Stimulated activated CD4-positive, alpha-beta T cell treated with anti-CD3 and anti-CD28 coated beads, Interleukin-1b, Interleukin-23, amount 100 ng/mL, for 4 hours (primary cell): ENCODE results near the gene METRN.
A peak's percentile ranks its signal among the peaks of the same experiment; 100 is the strongest.

Source experiments
- DNase-seq, 2 donors: peaks; one replicate each; pipeline ENCODE4 v3.0.0-alpha.2; 2020; ENCODE audit warnings: low read depth in 2 of 2

METRN gene

DNA sequence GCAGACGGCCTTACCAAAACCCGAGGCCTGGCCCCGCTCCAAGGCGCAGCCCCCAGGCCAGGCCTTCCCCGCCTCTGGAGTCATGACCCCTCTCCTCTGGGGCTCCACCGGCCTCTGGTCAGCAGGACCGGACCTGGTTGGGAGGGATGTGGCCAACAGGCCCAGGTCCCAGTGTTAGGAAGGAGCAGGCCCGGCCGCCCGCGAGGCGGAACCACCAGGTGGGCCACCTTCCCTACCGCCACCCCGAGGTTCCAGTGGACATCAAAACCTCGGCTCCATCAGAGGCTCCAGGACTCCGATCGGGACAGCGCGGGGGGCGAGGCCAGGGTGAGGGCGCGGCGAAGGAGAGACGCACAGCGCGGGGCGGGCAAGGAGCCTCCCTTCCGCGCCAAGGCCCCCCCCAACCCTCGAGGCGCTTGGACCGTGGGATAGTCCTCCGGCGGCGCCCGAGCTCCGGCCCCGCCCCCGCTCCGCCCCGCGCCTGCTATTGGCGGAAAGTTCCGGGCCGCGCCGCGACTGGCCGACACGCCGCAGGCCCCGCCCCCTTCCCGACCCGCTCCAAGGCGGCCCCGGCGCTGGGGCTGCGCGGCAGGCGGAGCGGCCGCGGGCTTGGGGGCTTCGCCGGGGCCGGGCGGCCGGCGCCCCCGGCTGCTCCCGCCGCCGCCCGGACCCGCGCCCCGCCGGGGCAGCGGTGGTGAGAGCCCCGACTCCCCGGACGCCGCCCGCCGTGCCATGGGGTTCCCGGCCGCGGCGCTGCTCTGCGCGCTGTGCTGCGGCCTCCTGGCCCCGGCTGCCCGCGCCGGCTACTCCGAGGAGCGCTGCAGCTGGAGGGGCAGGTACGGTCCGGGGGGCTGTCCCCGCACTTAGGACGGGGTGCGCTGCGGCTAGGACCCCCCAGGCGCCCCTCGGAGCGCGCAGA is at the start of gene METRN:
METRN (plus strand) TSS at position 561 of the 919 bp plus-strand sequence; CDS start at position 733, 172 bp downstream.
- peak; percentile 80 to 97 for DNase-seq

DNA sequence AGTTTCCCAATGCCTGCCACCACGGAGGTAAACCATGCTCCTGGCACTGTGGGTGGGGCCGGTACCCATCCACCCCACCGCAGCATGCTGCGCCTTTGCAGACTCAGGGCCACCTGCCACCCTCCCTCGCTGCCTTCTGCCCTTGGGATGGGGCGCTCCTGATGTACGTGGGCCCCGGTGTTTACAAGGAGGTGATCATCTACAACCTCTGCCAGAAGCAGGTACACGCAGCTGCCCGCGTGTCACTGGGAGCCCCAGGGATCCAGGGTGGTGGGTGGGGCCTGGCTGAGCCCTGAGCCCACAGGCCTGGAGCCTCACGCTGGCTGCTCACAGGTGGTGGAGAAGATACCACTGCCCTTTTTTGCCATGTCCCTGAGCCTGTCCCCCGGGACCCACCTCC is 48.3 kb upstream of the METRN start:
- DNase-seq: no peak

DNA sequence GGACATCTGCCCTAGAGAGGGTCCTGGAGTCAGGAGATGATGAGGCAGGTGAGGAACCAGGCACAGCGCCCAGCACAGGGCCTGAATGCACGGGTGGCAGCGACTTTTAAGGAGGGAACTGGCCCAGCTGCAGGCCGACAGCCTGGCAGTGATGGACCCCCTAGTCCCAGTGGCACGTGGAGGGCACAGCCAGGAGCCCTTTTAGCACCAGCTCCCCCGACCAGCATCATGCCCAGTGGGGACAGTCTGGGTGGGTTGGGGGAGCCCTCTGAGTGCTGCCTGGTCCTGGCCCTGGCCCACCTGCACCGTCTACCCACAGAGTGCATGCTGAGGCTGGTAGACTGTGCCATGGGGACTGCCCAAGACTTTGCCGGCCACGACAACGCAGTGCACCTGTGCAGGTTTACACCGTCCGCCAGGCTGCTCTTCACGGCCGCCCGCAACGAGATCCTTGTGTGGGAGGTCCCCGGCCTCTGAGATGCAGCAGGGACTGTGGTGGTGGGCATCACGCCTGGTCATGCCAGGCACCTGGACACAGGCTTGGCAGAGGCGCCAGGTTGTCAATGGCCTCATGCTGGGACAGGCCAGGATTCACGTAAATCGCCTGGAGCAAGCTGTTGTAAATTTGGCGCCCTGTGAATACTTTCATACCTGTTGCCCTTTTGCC is 47.7 kb upstream of the METRN start:
- no peak for DNase-seq

DNA sequence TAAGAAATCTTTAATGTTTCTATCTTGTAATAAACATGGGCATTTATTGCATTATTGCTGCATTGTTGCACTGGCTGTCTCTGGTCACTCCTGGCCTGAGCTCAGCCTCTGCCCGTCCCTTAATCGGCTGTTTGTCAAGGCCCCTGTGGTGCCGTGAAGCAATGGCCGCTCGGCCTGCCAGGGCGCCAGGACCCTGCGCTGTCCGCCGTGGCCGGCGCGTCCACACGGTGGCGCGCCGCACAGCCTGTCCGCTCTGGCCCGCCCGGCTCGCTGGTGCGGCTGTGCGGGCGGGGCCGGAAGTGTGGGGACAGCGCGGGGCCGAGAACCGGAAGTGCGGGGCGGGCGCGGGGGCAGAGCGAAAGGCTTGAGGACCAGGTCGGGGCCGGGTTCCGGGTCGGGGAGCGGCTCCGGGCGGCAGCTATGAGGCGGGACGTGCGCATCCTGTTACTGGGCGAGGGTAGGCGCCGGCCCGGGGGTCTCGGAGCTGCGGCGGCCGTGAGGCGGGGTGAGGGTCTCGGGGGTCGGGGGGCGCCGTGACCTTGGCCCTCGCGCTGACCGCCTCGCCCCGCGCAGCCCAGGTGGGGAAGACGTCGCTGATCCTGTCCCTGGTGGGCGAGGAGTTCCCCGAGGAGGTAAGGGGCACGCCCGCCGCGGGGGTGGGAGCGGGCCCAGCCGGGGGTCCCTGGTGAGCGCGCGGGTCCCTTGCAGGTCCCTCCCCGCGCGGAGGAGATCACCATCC is 47.0 kb upstream of the METRN start, which contains the start of gene RHOT2:
RHOT2 (plus strand) TSS at position 353 of the 739 bp plus-strand sequence; CDS start at position 421, 68 bp downstream.
- peak; percentile 87 to 93 for DNase-seq

DNA sequence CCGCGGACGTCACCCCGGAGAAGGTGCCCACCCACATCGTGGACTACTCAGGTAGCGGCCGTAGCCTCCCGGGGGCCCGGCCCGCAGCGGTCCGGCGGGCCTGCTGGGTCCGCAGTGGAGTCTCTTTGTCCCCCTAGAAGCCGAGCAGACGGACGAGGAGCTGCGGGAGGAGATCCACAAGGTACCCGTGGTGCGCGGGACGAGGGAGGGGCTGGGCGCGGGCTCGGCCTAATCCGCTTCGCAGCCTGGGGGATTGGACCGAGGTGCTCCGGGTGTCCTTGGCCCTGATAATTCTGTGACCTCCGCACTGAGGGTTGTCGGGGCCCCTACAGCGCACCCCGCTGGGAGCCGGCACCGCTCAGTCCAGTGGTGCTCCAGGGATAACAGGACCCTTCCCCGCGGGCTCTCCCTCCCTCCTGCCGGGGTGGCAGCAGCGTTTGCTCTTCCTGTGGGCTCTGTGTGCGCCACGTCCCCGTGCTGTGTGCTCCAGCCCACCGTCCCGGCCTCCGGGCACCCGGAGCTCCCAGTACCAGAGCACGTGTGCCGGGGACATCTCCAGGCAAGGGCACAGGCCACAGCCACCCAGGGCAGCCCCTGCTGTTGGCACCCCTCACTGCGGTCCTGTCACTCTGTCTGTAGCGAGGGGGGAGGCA is 46.3 kb upstream of the METRN start:
- no peak for DNase-seq

DNA sequence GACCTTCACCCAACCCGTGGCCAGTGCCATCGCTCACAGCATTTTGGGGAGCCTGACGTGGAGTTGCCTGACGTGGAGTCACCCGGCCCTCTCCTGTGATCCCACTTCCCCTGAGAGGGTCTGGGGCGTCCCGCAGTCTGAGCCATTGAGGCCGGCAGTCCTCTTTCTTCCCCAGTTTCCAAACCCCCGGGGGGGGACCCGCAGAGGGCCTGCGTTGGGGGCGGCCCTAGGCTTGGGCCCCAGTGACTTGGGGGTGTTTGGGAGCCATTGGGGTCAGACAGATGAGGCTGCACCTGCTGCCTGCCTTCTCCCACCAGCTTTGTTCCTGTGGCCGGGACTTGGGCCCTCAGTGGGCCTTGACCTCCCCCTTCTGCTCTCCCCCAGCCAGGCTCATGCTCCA is 45.3 kb upstream of the METRN start:
- no peak for DNase-seq

DNA sequence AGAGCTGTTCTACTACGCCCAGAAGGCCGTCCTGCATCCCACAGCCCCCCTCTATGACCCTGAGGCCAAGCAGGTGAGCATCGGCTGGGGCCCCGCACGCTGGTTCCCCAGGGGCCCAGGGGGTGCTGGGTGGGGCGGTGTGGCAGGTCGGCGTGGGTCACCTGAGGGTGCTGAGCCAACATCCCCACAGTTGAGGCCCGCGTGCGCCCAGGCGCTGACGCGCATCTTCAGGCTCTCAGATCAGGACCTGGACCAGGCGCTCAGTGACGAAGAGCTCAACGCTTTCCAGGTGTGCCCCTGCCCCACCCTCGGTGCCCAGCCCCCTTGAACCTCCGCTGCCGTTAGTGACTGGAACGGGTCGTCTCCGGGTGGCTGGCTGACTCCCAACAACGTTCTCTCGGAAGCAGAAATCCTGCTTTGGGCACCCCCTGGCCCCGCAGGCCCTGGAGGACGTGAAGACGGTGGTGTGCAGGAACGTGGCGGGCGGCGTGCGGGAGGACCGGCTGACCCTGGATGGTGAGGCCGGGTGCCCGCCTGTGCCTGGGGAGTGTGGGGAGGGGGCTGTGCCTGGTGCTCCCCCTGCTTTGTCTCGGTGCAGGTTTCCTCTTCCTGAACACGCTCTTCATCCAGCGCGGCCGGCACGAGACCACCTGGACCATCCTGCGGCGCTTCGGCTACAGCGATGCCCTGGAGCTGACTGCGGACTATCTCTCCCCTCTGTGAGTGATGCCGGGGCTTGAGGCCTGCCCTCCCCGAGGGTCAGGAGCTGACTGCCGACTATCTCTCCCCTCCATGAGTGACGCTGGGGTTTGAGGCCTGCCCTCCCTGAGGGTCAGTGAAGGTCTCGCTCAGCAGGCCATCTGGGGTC is 44.2 kb upstream of the METRN start:
- DNase-seq: no peak

DNA sequence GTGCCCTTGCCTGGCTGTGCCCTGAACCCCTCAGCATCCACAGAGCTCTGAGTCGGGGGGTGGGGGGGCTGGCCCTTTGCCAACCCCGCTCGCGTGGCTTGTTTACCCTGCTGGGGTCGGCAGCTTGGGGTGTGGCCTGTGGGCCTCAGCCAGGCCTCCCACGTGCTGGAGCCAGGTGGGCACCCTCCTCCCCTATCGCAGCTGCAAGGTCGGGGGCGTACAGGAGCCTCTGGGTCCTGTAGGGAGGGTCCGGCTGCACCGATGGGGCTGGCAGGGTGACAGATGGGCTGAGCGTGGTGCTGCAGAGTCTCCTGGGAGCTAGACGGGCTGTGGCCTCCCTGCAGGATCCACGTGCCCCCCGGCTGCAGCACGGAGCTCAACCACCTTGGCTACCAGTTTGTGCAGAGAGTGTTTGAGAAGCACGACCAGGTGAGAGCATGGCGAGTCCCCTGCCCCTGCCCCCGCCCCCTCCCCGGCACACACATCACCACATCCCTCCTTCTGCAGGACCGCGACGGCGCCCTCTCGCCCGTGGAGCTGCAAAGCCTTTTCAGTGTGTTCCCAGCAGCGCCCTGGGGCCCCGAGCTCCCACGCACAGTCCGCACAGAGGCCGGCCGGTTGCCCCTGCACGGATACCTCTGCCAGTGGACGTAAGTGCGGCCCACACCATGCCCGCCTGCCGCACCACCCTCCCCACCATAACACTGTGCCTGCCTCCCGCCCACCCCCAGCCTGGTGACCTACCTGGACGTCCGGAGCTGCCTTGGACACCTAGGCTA is 43.4 kb upstream of the METRN start:
- DNase-seq: no peak

DNA sequence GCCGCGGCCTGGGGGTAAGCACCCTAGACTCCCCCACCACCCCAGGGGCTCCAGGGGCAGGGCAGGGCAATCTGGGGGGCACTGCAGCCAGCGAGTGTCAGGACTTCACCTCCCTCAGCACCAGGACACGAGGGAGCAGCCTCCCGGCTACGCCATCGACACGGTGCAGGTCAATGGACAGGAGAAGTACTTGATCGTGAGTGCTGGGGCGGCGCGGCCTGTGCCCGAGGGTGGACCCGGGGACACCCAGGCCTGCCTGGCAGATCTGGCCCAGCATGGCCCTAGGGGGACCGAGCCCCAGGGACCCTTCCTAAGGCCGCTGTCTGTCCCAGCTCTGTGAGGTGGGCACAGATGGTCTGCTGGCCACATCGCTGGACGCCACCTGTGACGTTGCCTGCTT is 42.5 kb upstream of the METRN start:
- no peak for DNase-seq

DNA sequence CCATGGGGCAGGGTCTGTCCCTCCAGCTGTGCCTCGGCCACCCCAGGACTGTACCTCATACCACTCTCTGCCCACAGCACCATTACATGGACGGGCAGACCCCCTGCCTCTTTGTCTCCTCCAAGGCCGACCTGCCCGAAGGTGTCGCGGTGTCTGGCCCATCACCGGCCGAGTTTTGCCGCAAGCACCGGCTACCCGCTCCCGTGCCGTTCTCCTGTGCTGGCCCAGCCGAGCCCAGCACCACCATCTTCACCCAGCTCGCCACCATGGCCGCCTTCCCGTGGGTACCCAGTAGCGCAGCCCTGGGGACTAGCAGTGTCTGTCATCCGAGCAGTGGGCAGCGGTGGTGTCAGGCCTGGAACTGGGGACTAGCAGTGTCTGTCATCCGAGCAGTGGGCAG is 42.1 kb upstream of the METRN start:
- no peak for DNase-seq

DNA sequence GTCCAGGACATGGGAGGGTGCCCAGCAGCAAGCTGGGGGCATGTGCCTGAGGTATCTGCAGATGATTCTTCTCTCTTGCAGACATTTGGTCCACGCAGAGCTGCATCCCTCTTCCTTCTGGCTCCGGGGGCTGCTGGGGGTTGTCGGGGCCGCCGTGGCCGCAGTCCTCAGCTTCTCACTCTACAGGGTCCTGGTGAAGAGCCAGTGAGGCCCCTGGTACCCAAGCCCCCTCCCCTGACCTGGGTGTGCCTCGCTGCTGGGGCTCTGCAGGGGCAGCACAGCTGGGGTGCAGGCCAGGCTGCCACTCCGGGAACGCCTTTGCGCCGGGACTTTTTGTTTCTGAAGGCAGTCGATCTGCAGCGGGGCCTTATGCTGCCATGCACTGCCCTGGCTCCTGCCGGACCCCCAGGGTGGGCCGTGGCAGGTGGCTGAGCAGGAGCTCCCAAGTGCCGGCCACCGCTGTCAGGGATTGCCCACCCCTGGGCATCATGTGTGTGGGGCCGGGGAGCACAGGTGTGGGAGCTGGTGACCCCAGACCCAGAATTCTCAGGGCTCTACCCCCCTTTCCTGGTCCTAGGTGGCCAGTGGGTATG is 41.4 kb upstream of the METRN start:
- DNase-seq: no peak

DNA sequence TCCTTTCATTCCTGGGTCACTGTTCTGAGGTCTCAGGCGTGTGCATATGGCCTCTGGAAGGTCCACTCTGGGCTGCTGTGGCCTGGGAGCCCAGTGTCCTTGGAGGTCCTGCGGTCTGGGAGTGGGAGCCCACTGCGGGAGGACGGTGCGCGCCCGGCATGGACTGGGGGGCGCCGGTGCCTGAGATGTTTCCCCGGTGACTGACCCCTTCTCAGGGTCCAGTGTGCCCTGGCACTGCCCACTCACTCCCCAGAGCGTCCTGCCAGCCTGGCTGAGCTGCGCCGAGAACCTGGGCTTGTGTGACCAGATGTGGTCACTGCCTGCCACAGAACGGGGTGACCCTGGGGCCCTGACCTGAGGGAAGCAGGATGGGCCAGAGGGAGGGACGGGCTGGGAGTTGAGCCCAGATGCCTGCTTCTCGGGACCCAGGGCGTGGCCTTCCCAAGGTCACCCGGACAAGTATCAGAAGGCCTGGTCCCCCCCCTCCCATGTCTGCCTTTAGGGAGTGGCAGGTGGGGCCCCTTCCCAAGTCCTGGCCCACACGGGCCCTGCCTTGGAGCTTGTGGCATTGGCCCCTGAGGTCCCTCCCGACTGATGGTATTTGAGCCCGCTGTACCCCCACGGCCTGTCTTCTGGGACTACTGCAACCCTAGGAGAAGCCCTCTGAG is 40.6 kb upstream of the METRN start:
- no peak for DNase-seq

DNA sequence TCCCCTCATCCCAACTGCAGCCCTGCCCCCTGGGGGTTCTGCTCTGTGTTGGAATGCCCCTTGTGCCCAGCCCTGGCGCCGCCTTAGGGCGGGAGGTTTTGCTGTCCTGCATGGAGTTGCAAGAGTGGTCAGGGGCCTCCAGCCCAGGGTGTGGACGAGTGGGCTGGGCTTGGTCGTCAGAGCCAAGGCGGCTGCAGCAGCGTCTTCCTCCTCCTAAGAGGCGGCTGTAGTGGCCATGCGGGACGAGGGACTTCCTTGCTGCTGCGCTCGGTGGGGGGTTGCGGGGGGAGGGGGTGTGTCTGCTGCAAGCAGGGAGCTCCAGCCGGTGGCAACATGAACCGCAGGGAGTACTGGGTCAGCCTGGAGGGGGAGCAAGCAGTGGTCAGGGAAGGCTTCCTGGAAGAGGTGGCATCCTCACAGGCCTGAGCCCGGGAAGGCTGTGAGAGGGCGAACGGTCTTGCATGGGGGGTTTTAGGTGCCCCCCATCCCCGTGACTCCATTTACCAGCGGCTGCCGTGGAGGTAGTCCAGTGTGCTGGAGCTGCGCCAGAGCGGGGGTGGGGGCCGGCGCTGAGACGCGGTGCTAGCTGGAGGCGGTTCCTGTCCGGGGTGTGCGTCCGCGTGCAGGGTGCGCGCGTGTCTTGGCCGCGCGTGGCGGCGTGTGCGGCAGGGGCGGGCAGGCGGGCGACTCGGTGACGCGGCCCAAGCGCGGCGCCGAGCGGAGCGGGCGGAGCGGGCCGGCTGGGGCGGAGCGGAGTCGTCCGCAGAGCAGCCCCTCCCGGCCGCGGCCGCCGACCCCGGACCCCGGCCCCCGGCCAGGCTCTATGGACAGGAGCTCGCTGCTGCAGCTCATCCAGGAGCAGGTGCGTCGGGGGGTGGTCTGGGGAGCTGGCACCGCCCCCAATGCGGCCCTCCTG is 39.7 kb upstream of the METRN start, which contains the start of gene RHBDL1:
RHBDL1 (plus strand) TSS at position 704 of the 916 bp plus-strand sequence; CDS start at position 824, 120 bp downstream.
- no peak for DNase-seq

DNA sequence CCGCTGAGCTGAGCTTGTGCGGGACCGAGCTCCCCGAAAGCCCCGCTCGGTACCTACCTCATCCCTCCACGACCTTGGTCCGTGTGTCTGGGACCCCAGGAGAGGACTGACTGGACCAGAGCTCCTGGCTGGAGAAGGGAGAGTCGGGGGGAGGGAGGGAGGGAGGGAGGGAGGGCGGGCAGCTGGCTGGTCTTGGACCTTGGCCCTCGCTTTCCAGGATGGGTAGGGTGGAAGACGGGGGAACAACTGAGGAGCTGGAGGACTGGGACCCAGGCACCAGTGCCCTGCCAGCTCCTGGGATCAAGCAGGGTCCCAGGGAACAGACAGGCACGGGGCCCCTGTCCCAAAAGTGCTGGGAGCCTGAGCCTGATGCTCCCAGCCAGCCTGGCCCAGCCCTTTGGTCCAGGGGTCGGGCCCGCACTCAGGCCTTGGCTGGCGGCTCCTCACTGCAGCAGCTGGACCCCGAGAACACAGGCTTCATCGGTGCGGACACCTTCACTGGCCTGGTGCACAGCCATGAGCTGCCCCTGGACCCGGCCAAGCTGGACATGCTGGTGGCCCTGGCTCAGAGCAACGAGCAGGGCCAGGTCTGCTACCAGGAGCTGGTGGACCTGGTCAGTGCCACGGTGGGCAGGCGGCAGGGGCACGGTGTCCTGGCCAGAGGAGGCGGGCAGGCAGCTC is 38.9 kb upstream of the METRN start:
- DNase-seq: no peak

DNA sequence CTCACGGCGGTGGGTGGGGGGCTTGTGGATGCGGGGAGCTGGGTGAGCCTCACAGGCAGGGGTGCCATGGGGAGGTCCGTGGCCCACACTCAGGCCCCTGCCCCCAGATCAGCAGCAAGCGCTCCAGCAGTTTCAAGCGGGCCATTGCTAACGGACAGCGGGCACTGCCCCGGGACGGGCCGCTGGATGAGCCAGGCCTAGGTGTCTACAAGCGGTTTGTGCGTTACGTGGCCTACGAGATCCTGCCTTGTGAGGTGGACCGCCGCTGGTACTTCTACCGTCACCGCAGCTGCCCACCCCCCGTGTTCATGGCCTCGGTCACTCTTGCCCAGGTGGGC is 38.4 kb upstream of the METRN start:
- DNase-seq: no peak

DNA sequence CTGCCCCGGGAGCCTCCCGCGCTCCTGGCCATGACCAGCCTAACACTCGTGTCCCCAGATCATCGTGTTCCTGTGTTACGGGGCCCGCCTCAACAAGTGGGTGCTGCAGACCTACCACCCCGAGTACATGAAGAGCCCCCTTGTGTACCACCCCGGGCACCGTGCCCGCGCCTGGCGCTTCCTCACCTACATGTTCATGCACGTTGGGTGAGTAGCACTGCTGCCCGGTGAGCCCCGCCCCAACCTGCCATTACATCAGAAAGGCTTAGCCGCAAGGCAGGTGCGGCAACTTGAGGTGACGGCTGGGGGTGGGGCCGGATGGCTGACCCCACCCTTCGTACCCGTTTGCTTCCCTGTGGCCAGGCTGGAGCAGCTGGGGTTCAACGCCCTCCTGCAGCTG is 38.0 kb upstream of the METRN start:
- DNase-seq: no peak
